ENCODE results near the gene DNM3.
"Not testable (repeated sequence)": the region's sequence is repeated elsewhere in the genome, so short reads cannot be mapped to it uniquely, and the experiment has no call there.

Gene DNM3

GRCh38 chr1:172054172-172054571 is 212.9 kb downstream of the DNM3 start:
- no peak for DNase-seq

DNA sequence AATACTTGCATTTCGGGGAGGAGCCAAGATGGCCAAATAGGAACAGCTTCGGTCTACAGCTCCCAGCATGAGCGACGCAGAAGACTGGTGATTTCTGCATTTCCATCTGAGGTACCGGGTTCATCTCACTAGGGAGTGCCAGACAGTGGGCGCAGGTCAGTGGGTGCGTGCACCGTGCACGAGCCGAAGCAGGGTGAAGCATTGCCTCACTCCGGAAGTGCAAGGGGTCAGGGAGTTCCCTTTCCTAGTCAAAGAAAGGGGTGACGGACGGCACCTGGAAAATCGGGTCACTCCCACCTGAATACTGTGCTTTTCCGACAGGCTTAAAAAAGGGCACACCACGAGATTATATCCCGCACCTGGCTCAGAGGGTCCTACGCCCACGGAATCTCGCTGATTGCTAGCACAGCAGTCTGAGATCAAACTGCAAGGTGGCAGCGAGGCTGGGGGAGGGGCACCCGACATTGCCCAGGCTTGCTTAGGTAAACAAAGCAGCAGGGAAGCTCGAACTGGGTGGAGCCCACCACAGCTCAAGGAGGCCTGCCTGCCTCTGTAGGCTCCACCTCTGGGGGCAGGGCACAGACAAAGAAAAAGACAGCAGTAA is 214.6 kb downstream of the DNM3 start:
- DNase-seq = not testable (repeated sequence)

GRCh38 chr1:172068334-172068733 is 227.0 kb downstream of the DNM3 start:
- no peak for DNase-seq

- DNase-seq = no peak
These were observed 227.8 kb downstream of the DNM3 start for GRCh38 chr1:172069051-172069450.

DNA sequence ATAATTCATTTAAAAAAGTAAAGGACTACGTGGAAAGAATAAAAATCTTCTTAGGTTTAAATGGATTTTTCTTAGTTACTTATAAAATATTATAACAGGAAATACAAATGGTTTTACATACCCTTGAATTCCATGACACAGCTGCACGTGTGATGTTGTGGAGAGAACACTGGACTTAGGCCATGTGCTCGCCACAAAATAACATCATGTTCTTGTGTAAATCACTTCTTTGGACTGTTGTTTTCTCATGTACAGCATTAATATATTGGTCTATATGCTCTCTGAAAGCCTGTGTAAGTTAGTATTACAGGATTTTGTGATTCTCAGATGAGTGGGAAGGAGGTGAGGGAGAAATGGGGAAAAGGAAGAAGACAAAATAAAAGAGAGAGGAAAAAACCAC is 228.2 kb downstream of the DNM3 start:
- no peak for DNase-seq

DNA sequence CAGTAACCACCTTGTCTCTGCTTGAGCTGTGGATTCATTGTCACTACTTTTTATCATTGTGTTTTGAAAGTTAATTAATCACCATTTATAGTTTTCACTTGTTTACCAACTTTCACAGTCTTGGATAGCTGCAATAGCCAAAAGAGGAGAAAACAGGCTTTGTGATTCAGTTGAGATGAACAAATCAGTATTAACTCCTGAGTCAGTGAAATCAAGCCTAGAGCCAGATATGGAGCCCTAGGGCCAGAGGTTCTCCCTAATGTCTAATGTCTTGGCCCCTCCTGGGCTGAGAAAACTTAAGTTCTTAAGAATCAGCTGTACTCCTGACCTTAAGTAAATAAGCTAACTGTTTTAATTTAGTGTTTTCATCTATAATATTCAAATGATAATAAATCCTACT is 228.8 kb downstream of the DNM3 start:
- no peak for DNase-seq

DNA sequence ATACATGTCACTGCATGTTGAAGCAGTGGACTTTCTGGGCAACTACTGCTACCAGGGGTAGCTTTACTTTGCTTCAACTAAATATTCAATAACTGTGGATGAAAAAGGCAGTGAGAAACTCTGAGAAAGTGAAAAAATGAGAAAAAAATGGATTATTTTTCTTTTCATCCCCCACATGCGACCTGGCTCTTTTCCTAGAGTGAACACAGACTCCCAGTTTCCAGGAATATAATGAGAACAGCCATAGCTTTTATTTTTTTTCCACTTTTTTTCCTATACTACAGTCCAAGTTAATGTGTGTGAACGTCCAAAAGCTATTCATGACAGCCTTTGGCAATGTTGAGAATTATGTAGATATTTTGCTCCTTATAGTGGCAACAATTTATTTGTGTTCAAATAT is 230.4 kb downstream of the DNM3 start:
- DNase-seq = no peak

DNA sequence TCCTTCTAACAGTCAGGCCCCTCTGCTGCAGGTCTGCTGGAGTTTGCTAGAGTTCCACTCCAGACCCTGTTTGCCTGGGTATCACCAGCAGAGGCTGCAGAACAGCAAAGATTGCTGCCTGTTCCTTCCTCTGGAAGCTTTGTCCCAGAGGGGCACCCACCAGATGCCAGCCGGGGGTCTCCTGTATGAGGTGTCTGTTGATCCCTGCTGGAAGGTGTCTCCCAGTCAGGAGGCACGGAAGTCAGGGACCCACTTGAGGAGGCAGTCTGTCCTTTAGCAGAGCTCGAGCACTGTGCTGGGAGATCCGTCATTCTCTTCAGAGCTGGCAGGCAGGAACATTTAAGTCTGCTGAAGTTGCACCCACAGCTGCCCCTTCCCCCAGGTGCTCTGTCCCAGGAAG is 238.6 kb downstream of the DNM3 start:
- not testable (repeated sequence) for DNase-seq

DNA sequence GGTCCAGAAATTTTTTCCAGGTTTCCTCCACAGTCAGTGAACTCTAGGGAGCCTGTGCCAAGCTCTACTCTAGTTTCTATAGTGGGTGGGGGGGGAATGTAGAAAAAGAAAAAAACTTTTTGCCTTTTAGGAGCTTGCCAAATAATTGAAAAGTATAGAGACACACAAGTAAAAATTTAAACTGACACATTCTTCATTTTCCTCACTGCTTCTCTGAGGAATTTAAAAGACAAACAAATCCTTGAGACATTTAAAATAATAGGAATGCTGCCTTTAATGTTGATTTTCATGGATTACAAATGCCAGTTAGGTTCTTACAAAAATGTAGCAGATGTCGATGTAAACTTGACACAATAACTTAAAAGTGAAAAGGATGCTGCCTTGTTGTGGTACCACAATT is 241.9 kb downstream of the DNM3 start:
- no peak for DNase-seq

GRCh38 chr1:172084876-172085275 is 243.6 kb downstream of the DNM3 start:
- DNase-seq = no peak

GRCh38 chr1:172085317-172085716 is 244.0 kb downstream of the DNM3 start:
- no peak for DNase-seq

DNA sequence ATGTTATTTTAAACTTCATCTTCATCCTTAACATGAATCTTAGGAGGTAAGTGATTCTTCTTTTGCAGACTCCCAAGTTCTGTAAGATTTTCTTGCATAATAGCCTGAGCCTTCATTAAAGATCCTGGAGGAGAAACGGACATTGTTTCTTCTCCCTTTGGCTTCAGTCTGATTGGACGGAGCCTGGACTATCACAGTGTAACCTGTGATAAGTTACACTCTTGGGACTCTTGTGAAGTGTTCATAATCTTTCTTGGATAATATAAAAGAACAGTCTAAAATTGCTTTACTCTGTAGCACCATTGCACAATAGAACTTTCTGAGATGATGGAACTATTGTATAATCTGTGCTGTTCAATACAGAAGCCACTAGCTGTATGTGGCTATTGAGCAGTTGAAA is 244.8 kb downstream of the DNM3 start:
- no peak for DNase-seq

GRCh38 chr1:172088256-172088655 is 247.0 kb downstream of the DNM3 start:
- DNase-seq = no peak

DNA sequence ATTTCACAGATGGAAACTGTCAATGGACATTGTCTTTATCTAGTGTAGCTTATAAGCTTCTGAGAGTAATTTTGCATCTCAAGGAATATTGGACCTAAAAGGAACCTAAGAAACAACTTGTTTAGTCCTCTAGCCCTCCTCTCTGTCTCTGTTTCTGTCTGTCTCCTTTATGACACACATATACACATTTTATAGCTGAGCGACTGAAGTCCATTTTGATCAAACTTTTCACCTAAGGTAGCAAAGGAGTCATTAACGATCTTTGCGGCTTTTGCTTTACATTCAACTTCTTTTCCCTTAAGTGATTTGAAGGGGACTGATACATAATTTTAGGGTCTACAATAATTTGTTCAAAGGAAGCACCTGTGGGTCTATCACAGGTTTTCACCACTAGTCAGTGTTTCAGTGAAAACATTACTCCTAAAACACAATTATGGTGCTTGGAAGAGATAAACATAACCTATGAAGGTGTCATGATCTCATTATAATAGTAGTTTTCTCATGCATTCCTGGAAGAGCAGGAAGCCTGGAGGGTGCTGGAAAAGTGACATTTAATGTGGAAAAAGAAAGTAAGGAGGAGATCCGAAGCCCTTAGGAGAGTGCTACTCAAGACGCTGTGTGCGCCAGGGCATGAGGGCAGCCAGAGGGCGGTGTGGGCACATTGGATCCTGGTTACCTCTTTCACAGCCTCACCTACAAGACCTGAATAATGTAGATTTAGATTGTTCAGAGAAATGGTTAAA is 248.6 kb downstream of the DNM3 start:
- peak; percentile 49 to 60 for DNase-seq

DNA sequence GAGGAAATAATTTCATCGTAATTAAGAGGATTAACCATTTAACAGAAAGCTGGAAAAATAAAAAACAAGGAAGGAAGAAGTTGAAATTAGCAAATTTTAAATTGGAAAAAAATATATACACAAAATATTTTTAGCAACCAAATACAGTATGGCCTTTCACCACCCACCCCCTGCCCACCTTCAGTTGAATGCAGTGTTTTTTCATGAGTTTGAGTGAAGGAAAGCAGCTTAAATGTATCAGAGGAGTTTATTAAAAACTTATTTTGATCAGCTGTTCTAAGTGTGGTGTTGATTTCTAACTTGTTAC is 249.2 kb downstream of the DNM3 start:
- DNase-seq = no peak

DNA sequence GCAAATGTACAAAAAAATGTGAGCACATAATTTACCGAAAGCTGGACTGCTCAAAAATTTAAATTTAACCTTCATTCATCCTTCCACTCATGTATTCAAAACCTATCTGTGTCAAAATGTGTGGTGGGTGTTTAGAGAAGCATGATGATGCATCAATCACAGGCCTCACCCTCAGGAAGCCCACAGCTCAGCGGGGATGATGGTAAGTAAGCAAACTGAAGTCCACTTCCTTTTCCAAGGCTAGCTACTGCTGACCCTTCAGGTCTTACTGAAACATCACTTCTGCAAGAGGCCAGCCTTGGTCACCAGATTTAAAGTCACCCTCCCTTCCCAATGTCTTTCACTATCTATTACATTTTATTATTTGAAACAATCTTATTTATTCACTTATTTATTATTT is 254.5 kb downstream of the DNM3 start:
- no peak for DNase-seq

DNA sequence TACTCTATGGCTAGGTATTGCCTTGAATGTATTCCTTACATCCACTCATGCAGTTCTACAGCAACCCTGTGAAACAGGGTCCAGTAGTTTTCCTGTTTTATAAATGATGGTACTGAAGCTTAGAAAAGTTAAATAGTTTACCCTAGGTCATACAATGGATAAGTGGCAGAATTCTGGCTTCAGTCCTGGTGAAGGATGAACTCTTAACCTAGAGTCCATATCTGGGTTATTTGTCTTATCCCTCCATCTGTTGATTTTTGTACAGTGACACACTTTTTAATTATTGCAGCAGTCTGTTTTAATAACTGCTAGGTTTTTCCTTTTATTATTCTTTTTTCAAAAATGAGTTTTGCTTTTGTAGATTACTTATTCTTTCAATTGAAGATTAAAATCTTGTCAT is 263.9 kb downstream of the DNM3 start:
- DNase-seq = no peak

- DNase-seq = no peak
These were observed 266.1 kb downstream of the DNM3 start for GRCh38 chr1:172107316-172107975.

DNA sequence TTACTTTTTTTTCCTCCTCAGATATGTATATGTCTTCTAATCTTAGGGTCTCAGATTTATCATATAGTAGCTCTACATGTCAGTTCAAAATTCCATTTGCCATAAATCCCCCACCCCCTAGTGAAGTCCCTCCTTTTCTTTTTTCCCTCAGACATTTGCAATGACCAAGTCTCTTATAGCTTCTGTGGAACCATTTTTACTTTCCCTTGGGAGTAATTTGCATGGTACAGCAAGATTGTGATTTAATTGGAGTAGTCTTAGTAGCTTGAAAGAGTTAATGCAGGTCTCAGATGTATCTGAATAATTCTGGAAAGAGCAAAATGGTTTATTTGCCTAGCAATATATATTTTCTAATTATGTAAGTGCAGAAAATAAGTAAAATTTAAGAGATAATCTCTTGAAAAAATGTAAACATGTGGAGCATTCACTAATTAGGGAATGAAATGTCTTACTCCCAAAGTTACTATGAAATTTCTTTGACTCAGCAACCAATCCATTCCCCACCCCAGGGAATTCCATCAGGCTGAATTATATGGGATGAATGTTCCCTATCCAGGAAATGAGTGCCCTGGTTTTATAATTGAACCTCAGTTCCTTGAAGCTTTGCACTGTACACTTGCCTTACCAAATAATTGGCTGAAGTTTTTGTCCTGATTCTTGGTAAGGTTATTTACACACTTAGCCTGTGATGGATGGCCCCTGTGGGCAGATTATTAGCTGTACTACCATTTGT is 267.0 kb downstream of the DNM3 start:
- DNase-seq = no peak

DNA sequence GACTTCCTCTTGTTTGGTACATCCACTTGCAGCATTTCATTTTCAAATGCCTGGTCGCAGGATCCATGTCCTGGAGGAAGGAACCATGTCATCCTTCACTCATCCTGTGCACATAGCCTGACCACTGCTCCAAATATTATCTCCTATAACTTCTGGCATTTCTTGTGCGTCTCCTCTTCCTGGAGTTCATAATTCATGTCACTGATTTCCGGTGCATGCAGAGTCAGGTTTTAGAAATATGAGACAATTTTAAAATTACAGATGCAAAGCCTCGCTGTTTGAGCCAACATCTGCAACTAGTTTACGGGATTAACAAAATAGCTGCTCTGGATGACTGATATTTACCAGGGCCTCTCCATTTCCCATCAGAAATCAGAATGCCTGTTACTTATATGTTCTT is 268.1 kb downstream of the DNM3 start:
- DNase-seq = no peak

GRCh38 chr1:172112576-172112975 is 271.3 kb downstream of the DNM3 start:
- DNase-seq = no peak

- DNase-seq = peak in 1 of 2 donors; percentile 11
These were observed 276.5 kb downstream of the DNM3 start for GRCh38 chr1:172117800-172118199.

DNA sequence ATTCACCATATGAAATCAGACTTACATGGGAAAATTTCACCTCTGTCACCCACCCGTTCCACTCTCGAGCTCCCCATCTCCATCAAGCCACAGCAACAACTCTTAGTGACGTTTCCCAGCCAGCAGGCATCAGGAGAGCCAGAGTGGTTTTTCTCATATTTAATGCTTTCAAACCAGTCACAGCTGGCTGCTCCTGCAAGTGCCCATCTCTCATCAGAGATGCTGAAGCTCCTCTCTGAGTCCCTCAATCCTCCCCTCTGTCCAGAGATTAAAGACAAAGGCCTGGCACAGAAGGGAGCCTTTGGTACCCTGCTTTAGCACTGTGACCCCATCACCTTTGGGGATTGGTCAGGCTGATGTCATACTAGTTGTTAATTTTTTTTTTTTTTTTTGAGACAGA is 277.3 kb downstream of the DNM3 start:
- DNase-seq = no peak

DNA sequence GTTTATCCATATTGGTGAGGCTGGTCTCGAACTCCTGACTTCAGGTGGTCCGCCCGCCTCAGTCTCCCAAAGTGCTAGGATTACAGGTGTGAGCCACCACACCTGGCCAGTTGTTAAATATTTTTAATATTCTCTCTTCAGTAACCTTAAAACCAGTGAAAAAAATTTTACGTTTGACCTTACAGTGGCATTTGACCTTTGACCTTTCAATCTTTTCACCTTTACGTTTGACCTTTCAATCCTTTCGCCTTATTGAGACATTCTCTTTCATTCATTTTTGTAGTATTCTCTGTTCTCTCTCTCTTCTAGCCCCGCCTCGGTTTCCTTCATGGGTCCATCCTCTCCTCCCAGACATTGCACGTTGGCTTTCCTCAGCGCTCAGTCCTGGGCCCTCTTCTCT is 277.9 kb downstream of the DNM3 start:
- DNase-seq = no peak
